Measurements from ENCODE around the gene DIP2A. TPM values are rescaled to one million over a fixed set of nuclear protein-coding genes. Genes with fewer than 3 reads are reported as not detected.

The DIP2A gene
- 10 to 100 TPM; 24.7 to 25.8 (median 25.3) TPM for polyA plus RNA-seq (ENCODE audit: insufficient read length in 3 of 3)

GRCh38 chr21:46458315-46459023 lies at the start of gene DIP2A:
Gene DIP2A (plus strand): TSS chr21:46458891. CDS start chr21:46459132, 241 bp downstream.
- DNase-seq (ENCODE audit: low read depth in 3 of 3, low spot score in 2 of 3): peak; percentile 83 to 92 (median 91)

- DNase-seq (ENCODE audit: low read depth in 3 of 3, low spot score in 2 of 3): no peak
Measured at GRCh38 chr21:46409641-46410406, 48.9 kb upstream of the DIP2A start.

GRCh38 chr21:46410516-46410915 lies 48.2 kb upstream of the DIP2A start:
- DNase-seq (ENCODE audit: low read depth in 3 of 3, low spot score in 2 of 3): no peak

- DNase-seq (ENCODE audit: low read depth in 3 of 3, low spot score in 2 of 3): no peak
Measured at GRCh38 chr21:46411236-46411635, 47.5 kb upstream of the DIP2A start.

- DNase-seq (ENCODE audit: low read depth in 3 of 3, low spot score in 2 of 3): no peak
Measured at GRCh38 chr21:46411691-46412090, 47.0 kb upstream of the DIP2A start.

- no peak for DNase-seq (ENCODE audit: low read depth in 3 of 3, low spot score in 2 of 3)
Measured at GRCh38 chr21:46412521-46413364, 45.9 kb upstream of the DIP2A start.

GRCh38 chr21:46413365-46413696 lies 45.4 kb upstream of the DIP2A start:
- no peak for DNase-seq (ENCODE audit: low read depth in 3 of 3, low spot score in 2 of 3)

GRCh38 chr21:46414965-46415275 lies 43.8 kb upstream of the DIP2A start:
- DNase-seq (ENCODE audit: low read depth in 3 of 3, low spot score in 2 of 3): no peak

GRCh38 chr21:46416551-46416950 lies 42.1 kb upstream of the DIP2A start:
- DNase-seq (ENCODE audit: low read depth in 3 of 3, low spot score in 2 of 3): no peak

GRCh38 chr21:46418265-46418946 lies 40.3 kb upstream of the DIP2A start:
- no peak for DNase-seq (ENCODE audit: low read depth in 3 of 3, low spot score in 2 of 3)

- no peak for DNase-seq (ENCODE audit: low read depth in 3 of 3, low spot score in 2 of 3)
Measured at GRCh38 chr21:46420241-46421190, 38.2 kb upstream of the DIP2A start.

GRCh38 chr21:46421191-46421750 lies 37.4 kb upstream of the DIP2A start:
- DNase-seq (ENCODE audit: low read depth in 3 of 3, low spot score in 2 of 3): no peak

GRCh38 chr21:46421756-46422555 lies 36.7 kb upstream of the DIP2A start:
- no peak for DNase-seq (ENCODE audit: low read depth in 3 of 3, low spot score in 2 of 3)

- DNase-seq (ENCODE audit: low read depth in 3 of 3, low spot score in 2 of 3): no peak
Measured at GRCh38 chr21:46422636-46423241, 36.0 kb upstream of the DIP2A start.

- no peak for DNase-seq (ENCODE audit: low read depth in 3 of 3, low spot score in 2 of 3)
Measured at GRCh38 chr21:46423546-46424038, 35.1 kb upstream of the DIP2A start.

GRCh38 chr21:46424039-46424591 lies 34.6 kb upstream of the DIP2A start:
- DNase-seq (ENCODE audit: low read depth in 3 of 3, low spot score in 2 of 3): no peak

GRCh38 chr21:46424621-46425020 lies 34.1 kb upstream of the DIP2A start:
- no peak for DNase-seq (ENCODE audit: low read depth in 3 of 3, low spot score in 2 of 3)

- DNase-seq (ENCODE audit: low read depth in 3 of 3, low spot score in 2 of 3): no peak
Measured at GRCh38 chr21:46425041-46425440, 33.6 kb upstream of the DIP2A start.
